Type B pancreatic cell (in vitro differentiated cells): ENCODE data around the gene MYO10. TPM values are rescaled to one million over a fixed set of nuclear protein-coding genes. Genes with fewer than 3 reads are reported as not detected.

Source experiments
- DNase-seq: peaks from one replicate; pipeline ENCODE4 v3.0.0; 2021; ENCODE audit warnings: mixed read lengths; ENCODE audit not compliant: unreplicated experiment; ENCODE audit errors: extremely low spot score
- H3K27ac Mint-ChIP-seq: 2 replicates; pipeline ENCODE4 v1.8.0; 2021; ENCODE audit warnings: mild to moderate bottlenecking, mixed read lengths
- H3K27me3 Mint-ChIP-seq: 2 replicates; pipeline ENCODE4 v1.8.0; 2021; ENCODE audit warnings: mixed read lengths
- H3K36me3 Mint-ChIP-seq: 2 replicates; pipeline ENCODE4 v1.8.0; 2021; ENCODE audit warnings: mixed read lengths
- H3K4me1 Mint-ChIP-seq: one replicate; pipeline ENCODE4 v1.8.0; 2021; ENCODE audit warnings: mixed read lengths; ENCODE audit not compliant: unreplicated experiment
- H3K4me3 Mint-ChIP-seq: 2 replicates; pipeline ENCODE4 v1.8.0; 2021; ENCODE audit warnings: mild to moderate bottlenecking, mixed read lengths
- H3K9me3 Mint-ChIP-seq: 2 replicates; pipeline ENCODE4 v1.8.0; 2021; ENCODE audit warnings: mixed read lengths
- CTCF ChIP-seq: fragments of 200-600 bp; sonication (generic); conservative IDR thresholded peaks from 2 replicates; pipeline ENCODE4 v1.5.0; 2021; ENCODE audit warnings: antibody characterized with exemption, mild to moderate bottlenecking
- total RNA-seq: library from RNA; stranded (reverse); gene quantifications from 2 replicates; pipeline ENCODE4 v1.2.1, GENCODE V29; 2021; ENCODE audit warnings: low replicate concordance

Gene MYO10
- total RNA-seq, 1 donor from 2014 or later = 52.5 TPM

GRCh38 chr5:16806711-16807546 is 129.2 kb downstream of the MYO10 start:
- DNase-seq = no peak
- no peak for TF ChIP-seq CTCF
- Mint-ChIP-seq H3K27ac (no peak overlapping the region), H3K27me3 (no peaks in the 10 kb centered on the region), H3K9me3 (no peaks in the 10 kb centered on the region), H3K36me3 (peaks cover 4% of the 10 kb centered on the region), H3K4me3 (no peak overlapping the region), H3K4me1 (peaks cover 30% of the 10 kb centered on the region)

GRCh38 chr5:16805486-16805885 is 130.6 kb downstream of the MYO10 start:
- H3K4me1 Mint-ChIP-seq = peaks cover 32% of the 10 kb centered on the region
- no peak for TF ChIP-seq CTCF
- no peaks in the 10 kb centered on the region for H3K27me3 Mint-ChIP-seq
- H3K9me3 Mint-ChIP-seq = no peaks in the 10 kb centered on the region
- no peak for DNase-seq
- H3K36me3 Mint-ChIP-seq = peaks cover 4% of the 10 kb centered on the region
- H3K27ac Mint-ChIP-seq = no peak overlapping the region
- H3K4me3 Mint-ChIP-seq = no peak overlapping the region

GRCh38 chr5:16803831-16804230 is 132.3 kb downstream of the MYO10 start:
- no peak for DNase-seq
- H3K9me3 Mint-ChIP-seq = no peaks in the 10 kb centered on the region
- no peak for TF ChIP-seq CTCF
- H3K36me3 Mint-ChIP-seq = peaks cover 4% of the 10 kb centered on the region
- H3K4me1 Mint-ChIP-seq = peaks cover 22% of the 10 kb centered on the region
- H3K27ac Mint-ChIP-seq = no peak overlapping the region
- no peak overlapping the region for H3K4me3 Mint-ChIP-seq
- no peaks in the 10 kb centered on the region for H3K27me3 Mint-ChIP-seq

GRCh38 chr5:16800477-16800876 is 135.6 kb downstream of the MYO10 start:
- peaks cover 12% of the 10 kb centered on the region for H3K4me1 Mint-ChIP-seq
- peaks cover 4% of the 10 kb centered on the region for H3K36me3 Mint-ChIP-seq
- H3K9me3 Mint-ChIP-seq = no peaks in the 10 kb centered on the region
- H3K27me3 Mint-ChIP-seq = no peaks in the 10 kb centered on the region
- DNase-seq = no peak
- H3K4me3 Mint-ChIP-seq = no peak overlapping the region
- no peak overlapping the region for H3K27ac Mint-ChIP-seq
- no peak for TF ChIP-seq CTCF

- TF ChIP-seq CTCF = no peak
- Mint-ChIP-seq H3K9me3 (no peaks in the 10 kb centered on the region), H3K27ac (no peak overlapping the region), H3K4me3 (no peak overlapping the region), H3K36me3 (peaks cover 4% of the 10 kb centered on the region), H3K4me1 (peaks cover 12% of the 10 kb centered on the region), H3K27me3 (no peaks in the 10 kb centered on the region)
- no peak for DNase-seq
Measured at GRCh38 chr5:16799796-16800195, 136.3 kb downstream of the MYO10 start.
